Measurements from ENCODE around the gene BMPR2. TPM values are rescaled to one million over a fixed set of nuclear protein-coding genes. Genes with fewer than 3 reads are reported as not detected.

Gene BMPR2
- total RNA-seq, 1 experiment from 2014 or later = 12.8 TPM

GRCh38 chr2:202510911-202511310 lies 134.8 kb downstream of the BMPR2 start (continued):
- TF ChIP-seq REST (IDR thresholded peaks at IDR 0.05; ENCODE audit: low read depth) = no peak
- TF ChIP-seq CEBPB (IDR thresholded peaks at IDR 0.05; ENCODE audit: low read depth) = no peak
- TF ChIP-seq POLR2A (IDR thresholded peaks at IDR 0.05; ENCODE audit: borderline replicate concordance, extremely low read depth, insufficient read depth, insufficient read length) = no peak
- no peak for TF ChIP-seq EGR1 (IDR thresholded peaks at IDR 0.05; ENCODE audit: low read depth)
- TF ChIP-seq POLR2AphosphoS5 (IDR thresholded peaks at IDR 0.05; ENCODE audit: low read depth, low read length) = no peak
- TF ChIP-seq FOSL1 (IDR thresholded peaks at IDR 0.05; ENCODE audit: low read depth) = no peak
- TF ChIP-seq ZNF274 (IDR thresholded peaks at IDR 0.05; ENCODE audit: low read depth, low read length) = no peak

- Histone ChIP-seq H3K4me2 (ENCODE audit: low read length) (no peak overlapping the region), H3K27ac (ENCODE audit: low read depth, low read length) (no peak overlapping the region), H2AFZ (ENCODE audit: low read depth, low read length, poor library complexity, severe bottlenecking) (no peak overlapping the region), H3K9me3 (ENCODE audit: control insufficient read depth in 1 of 2, insufficient read depth in 1 of 2, low read depth in 1 of 2, low read length in 2 of 2) (no peaks in the 10 kb centered on the region), H4K20me1 (ENCODE audit: insufficient read depth) (no peaks in the 10 kb centered on the region), H3K4me3 (replicated peaks in 1 of 2; ENCODE audit: low read depth in 1 of 2, low read length in 2 of 2) (no peak overlapping the region), H3K9ac (ENCODE audit: low read length) (no peak overlapping the region), H3K36me3 (ENCODE audit: control insufficient read depth in 1 of 2, insufficient read depth in 2 of 2, low read length in 2 of 2) (0 out of 4 replicates have a peak, but pooled peaks cover 0 to 3% of the 10 kb centered on the region in 2 experiments), H3K27me3 (ENCODE audit: insufficient read depth, low read length) (no peaks in the 10 kb centered on the region), H3K4me1 (ENCODE audit: control insufficient read depth in 1 of 2, insufficient read depth in 2 of 2, low read length in 2 of 2) (no peaks in the 10 kb centered on the region), H3K9me2 (ENCODE audit: insufficient read depth) (no peaks in the 10 kb centered on the region), H3K79me2 (ENCODE audit: insufficient read depth, low read length) (no peaks in the 10 kb centered on the region)
- no peak for TF ChIP-seq EGR1 (IDR thresholded peaks at IDR 0.05; ENCODE audit: low read depth)
- TF ChIP-seq ATF3 (IDR thresholded peaks at IDR 0.05) = no peak
- no peak for TF ChIP-seq RAD21 (IDR thresholded peaks at IDR 0.05; ENCODE audit: low read depth)
- no peak for TF ChIP-seq EZH2 (IDR thresholded peaks at IDR 0.05)
- TF ChIP-seq ZNF274 (IDR thresholded peaks at IDR 0.05; ENCODE audit: low read depth, low read length) = no peak
- TF ChIP-seq SIN3A (IDR thresholded peaks at IDR 0.05; ENCODE audit: low read depth) = no peak
- no peak for TF ChIP-seq SP1 (IDR thresholded peaks at IDR 0.05; ENCODE audit: low read depth)
- TF ChIP-seq ZFX (IDR thresholded peaks at IDR 0.05) = no peak
- no peak for TF ChIP-seq POLR2AphosphoS5 (IDR thresholded peaks at IDR 0.05; ENCODE audit: low read depth, low read length)
- BruUV-seq (replicated peaks) = no TSS peak
- ChIA-PET CTCF (no interaction called here), RAD21 (ENCODE audit: low non-redundant PET in 1 of 2, low total read pairs in 2 of 2, uncharacterized antibody in 2 of 2, unreplicated experiment in 2 of 2) (no interaction called here), POLR2A (no interaction called here)
- ATAC-seq = no peak
- DNase-seq (ENCODE audit: low read depth, low spot score) = no peak
- intact Hi-C loops (cut with micrococcal nuclease) = no loop called here
These were observed 136.0 kb downstream of the BMPR2 start for GRCh38 chr2:202512176-202512575.

Data from HCT116 (cell line).